NCI-H1436 (cell line): Measurements from ENCODE around the gene AP4M1.

Experiments used
- DNase-seq: peaks from one replicate; lab custom pipeline; 2025; lab: John Stamatoyannopoulos, UW

AP4M1 gene, protein sequence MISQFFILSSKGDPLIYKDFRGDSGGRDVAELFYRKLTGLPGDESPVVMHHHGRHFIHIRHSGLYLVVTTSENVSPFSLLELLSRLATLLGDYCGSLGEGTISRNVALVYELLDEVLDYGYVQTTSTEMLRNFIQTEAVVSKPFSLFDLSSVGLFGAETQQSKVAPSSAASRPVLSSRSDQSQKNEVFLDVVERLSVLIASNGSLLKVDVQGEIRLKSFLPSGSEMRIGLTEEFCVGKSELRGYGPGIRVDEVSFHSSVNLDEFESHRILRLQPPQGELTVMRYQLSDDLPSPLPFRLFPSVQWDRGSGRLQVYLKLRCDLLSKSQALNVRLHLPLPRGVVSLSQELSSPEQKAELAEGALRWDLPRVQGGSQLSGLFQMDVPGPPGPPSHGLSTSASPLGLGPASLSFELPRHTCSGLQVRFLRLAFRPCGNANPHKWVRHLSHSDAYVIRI

DNA sequence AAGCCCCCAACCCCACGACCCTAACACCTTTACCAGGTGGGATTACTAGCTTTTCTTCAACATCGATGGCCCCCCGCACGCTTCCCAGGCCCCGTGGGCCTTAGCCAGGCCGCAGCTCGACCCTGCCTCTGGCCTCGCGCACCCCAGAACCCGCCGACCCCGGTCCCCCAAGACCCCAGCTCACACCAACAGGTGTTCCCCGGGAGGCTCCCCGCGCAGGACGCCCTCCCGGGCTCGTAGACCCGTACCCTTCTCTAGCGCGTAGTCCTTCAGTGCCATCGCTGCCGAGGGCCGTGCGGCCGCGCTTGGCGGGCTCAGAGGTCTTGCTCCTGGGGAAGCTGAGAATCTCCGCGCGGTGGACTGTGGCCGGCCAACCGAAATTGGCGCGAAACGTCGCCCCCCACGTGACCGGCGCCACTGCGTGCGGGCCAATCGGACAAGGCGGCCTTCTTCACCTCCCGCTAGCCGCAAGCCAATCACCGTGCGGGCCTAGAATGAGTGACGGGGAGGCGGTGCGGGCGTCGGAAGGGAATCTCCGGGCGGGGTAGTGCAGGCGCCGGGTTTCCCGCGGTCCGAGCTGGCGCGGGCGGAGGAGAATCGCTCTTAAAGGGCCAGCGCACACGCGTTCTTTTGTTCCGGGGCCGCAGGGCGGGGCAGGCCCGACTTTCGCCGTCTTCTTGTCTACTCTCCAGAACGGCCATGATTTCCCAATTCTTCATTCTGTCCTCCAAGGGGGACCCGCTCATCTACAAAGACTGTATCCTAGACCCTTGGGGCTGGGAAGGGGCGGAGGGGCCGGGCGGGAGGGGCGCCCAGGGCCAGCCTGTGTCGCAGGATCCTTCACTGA lies at the start of gene AP4M1, which contains the start of gene MCM7:
Gene AP4M1 (plus strand): TSS at position 628 of the 847 bp plus-strand sequence. CDS start 72 bp downstream, at position 700.
Gene MCM7 (minus strand): TSS at position 382 of the 847 bp plus-strand sequence. CDS start 103 bp downstream, at position 279.
- DNase-seq = peak; percentile 98

DNA sequence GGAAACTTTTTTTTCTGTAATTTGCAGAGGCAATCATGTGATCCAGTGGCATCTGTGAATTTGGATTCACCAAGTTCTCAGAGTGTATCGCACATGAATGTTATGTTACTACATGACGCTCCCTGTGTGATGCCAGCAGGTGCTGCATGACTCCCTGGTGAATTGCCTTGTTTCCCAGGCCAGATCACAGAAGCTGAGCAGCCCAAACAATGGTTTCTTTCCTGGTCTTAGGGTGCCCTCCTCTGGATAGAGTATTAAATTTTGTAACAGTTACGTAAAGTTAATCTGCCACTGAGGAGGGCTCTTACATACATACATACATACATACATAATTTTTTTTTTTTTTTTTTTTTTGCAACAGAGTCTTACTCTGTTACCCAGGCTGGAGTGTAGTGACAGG lies 48.2 kb upstream of the AP4M1 start:
- peak; percentile 84 for DNase-seq

DNA sequence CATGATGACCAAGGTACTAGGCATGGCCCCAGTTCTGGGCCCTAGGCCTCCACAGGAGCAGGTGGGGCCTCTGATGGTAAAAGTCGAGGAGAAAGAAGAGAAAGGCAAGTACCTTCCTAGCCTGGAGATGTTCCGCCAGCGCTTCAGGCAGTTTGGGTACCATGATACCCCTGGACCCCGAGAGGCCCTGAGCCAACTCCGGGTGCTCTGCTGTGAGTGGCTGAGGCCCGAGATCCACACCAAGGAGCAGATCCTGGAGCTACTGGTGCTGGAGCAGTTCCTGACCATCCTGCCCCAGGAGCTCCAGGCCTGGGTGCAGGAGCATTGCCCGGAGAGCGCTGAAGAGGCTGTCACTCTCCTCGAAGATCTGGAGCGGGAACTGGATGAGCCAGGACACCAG lies 44.4 kb upstream of the AP4M1 start:
- no peak for DNase-seq

DNA sequence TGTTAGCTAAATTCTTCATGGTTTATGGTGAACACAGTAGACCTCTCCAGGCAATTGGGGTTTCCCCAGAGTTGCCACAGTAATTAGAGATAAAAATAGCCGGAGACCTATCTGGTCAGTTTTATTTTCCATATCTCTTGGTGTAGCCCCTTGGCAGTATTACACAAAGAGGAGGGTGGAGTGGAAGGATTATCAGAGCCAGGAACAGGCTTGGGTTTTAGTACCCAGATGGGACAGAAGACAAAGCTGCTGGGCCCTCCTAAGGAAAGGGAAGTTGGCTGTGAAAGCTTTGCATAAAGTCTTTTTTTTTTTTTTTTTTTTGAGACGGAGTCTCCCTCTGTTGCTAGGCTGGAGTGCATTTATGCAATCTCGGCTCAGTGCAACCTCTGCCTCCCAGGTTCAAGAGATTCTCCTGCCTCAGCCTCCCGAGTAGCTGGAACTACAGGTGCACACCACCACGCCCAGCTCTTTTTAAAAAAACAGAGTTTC lies 42.1 kb upstream of the AP4M1 start:
- no peak for DNase-seq

DNA sequence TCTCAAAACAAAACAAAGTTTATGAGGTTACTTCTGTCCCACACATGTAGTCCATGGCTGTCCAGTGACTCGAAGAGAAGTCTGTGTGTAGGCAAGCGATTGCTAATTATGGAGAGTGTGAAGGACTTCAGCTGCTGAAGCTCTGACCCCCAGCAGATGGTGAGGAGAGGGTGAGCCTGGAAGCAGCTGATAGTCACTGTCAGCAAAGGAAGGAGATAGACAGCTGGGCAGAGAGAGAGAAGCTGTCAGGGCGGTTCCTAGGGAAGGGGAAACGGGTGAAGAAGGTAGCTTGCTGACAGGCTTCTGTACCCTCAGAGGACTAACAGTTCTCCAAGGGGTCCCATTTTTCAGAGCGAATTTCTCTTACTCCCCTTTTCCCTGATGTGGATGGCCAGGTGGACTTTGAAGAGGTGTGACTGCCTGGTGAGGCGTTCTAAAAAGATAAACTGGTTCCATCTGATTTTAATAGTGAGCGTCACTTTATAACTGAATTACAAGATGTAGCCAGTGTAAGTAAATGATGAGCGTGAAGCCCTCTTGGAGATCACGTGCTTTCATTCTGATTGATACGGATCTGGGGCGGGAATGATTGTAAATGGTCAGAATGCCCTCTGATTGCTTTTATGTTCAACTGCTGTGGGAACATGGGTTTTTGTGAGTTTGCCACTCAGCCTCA lies 39.8 kb upstream of the AP4M1 start:
- DNase-seq = no peak

DNA sequence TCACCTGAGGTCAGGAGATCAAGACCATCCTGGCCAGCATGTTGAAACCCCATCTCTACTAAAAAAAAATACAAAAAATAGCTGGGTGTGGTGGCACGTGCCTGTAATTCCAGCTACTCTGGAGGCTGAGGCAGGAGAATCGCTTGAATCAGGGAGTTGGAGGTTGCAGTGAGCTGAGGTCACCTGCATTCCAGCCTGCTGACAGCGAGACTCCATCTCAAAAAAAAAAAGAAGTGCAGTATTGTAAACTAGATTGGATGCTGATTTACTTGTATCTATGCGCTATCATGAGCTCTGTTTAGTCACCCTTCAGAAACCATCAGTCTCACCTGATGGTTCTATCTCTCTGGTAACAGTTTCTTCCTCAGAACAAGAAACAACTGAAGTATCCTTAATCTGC lies 38.1 kb upstream of the AP4M1 start:
- no peak for DNase-seq

DNA sequence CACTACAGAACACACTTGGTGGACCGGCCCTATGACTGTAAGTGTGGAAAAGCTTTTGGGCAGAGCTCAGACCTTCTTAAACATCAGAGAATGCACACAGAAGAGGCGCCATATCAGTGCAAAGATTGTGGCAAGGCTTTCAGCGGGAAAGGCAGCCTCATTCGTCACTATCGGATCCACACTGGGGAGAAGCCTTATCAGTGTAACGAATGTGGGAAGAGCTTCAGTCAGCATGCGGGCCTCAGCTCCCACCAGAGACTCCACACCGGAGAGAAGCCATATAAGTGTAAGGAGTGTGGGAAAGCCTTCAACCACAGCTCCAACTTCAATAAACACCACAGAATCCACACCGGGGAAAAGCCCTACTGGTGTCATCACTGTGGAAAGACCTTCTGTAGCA lies 37.3 kb upstream of the AP4M1 start:
- no peak for DNase-seq

DNA sequence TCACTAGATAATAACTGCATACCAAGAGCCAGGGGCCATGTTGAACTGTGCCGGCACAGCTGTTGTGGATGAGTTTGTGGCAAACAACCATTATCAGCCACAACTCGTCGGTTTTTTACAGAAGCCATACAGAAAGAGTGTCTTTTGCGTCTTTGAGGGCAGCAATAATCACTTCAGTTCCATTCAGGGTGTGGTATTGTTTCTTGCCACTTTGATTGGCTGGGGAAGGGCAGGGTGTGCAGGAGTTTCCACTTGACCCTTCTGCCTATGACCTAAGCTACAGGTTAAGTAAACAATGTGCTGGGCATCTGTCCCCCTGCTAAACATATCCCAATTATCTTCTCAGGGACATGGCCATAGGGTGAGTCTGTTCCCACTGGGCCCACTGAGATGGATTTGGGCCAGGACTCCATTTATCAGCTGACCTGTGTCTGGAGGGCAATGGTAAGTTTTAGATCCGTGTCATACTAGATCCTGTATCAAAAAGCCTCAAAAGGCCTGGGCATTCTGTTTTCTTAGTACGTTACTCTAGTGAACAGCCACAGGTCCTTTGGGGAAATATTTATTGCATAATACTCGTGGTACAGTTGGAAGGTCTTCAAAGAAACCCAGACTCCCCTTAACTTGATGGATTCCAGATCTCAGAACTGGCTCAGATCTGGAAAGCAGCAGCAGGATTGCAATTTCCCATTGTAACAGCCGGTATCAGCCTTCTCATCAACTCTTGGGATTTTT lies 35.8 kb upstream of the AP4M1 start:
- DNase-seq = no peak

DNA sequence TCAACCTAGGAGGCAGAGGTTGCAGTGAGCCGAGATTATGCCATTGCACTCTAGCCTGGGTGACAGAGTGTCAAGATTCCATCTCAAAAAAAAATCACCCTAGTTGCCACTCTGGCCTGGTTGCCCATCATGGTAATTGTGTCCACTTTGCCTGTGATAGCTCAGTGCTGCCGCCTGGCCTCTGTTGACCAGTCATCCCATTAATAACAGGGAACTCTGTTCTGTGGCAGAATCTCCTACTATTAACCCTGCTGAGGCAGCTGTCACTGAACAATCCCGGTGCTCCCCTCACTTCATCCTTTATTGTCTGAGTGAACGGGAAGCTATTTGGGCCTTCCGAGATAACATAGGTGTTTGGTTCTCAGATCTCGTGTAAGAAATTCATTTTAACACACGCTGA lies 34.5 kb upstream of the AP4M1 start:
- DNase-seq = no peak

DNA sequence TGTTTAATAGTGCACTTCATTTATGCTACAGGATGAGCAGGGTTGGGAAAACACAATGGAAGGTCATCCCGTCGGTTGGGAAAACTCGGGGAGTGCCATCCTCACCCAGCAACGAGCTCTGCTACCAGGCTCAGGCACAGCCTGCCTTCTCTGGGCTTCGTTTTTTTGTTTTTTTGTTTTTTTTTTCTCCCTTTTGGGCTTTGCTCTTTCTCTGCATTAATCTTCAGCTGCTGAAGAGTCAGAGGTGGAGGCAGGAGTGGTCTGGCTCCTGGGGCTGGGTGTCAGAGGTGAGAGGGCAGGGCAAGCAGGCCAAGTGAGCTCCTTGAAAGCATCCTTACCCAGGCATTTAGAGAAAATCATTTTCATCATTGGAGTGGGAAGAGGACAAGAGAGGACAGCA lies 31.5 kb upstream of the AP4M1 start:
- DNase-seq = no peak

DNA sequence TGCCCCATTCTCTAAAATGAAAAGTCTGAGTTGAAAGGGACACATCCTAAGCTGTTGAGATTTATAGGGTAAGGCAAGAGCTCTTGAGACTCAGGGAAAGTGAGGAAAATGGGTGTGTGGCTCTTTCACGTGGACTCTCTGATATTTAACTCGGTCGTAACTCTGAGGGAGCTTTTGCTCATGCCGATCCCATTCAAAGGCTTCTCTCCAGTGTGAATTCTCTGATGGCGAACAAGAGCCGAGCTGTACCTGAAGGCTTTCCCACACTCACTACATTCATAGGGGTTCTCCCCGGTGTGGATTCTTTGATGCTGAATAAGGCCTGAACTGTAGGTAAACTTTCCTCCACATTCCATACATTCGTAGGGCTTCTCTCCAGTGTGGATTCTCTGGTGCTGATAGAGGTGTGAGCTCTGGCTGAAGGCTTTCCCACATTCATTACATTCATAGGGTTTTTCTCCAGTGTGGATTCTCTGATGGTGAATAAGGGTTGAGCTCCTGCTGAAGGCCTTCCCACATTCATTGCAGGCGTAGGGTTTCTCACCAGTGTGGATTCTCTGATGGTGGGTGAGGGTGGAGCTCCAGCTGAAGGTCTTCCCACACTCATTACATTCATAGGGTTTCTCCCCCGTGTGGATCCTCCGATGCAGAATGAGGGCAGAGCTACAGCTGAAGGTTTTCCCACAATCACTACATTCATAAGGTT lies 30.3 kb upstream of the AP4M1 start:
- no peak for DNase-seq

DNA sequence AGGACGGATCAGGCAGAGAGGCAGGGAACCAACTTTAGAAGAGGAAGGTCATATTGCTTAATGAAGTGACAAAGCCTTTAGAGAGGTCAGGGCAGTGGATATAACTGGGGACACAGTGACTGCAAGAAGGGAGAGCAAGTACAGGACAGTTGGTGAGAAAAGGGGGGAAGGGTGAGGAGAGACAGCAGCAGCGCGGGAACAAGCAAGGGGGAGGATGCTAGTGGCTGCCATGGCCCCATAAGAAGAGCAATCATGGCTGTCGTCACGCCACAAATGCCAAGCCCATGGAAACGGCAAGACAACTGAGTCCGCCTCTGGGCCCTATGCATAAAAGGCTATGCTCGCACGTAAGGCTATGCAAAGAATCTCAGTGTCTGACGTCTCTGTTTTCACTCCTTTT lies 29.0 kb upstream of the AP4M1 start:
- no peak for DNase-seq

DNA sequence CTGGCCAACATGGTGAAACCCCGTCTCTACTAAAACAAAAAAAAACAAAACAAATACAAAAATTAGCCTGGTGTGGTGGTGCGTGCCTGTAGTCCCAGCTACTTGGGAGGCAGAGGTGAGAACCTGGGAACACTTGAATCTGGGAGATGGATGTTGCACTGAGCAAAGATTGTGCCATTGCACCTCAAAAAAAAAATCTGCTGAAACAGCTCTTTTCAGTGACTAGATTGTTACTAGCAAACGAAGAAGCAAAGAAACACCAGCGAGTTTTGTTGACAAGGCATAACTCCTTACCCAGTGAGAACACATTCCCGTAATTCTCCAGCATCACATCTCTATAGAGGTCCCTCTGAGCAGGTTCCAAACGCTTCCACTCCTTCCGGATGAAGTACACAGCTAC lies 26.6 kb upstream of the AP4M1 start:
- no peak for DNase-seq

DNA sequence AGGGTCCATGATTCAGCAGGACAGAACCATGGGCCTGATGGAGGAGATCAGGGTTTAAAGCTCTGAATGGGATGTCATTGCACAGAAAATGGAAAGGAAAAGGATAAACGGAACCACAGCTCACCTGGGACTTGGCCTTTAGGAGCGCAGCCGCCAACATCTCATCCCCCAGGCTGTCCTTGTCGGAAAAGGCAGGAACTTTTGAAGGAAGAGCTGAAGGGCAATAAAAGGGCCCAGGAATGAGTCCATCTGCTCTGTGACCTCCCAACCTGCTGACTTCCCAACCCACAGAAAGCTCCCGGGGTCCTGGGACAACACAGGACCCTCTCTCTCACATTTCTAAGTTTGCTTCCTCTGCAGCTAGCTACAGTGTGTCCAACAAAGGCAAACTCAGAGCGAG lies 26.0 kb upstream of the AP4M1 start:
- no peak for DNase-seq

DNA sequence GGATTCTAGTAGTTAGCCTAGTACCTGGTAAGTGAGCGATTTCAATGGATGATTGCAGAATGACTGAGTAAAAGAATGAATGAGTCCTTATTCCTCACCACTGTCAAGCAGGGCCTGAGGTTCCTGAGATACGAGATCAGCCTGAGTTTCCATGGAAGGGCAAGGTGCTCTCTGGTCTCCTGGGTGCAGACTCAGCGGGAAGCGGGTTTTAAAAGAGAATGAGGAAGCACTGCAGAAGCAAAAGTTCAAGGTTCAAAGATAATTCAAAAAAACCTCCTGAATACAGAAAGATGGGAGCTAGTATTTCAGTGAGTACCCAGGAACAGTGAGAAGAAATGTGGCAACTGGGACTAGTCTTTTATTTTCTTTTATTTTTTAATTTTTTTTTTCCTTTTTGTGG lies 24.2 kb upstream of the AP4M1 start:
- no peak for DNase-seq

DNA sequence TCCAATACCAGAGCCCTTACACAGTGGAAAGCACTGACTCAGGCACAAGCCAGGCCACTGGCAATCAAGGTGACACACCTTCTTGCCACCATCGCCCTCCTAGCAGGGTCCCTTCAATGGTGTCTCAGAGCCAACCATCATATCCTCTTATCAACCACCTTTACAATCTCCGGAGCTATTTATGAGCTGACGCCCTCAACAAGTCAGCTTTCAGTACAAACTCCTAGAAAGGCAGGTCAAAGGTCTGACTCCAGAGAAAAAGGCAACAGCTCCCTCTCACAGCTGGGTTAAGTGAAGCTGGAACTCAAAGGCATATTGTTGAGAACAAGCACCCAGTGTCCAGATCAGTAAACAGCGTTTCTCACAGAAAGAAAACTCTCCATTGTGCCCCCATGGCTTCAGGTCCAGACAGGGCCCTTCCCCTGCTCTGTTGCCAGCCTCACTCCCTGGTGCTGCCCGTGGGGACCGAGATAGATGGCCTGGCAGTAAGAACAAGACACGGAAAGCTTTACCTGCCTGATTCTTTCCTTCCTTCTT lies 22.4 kb upstream of the AP4M1 start:
- no peak for DNase-seq

DNA sequence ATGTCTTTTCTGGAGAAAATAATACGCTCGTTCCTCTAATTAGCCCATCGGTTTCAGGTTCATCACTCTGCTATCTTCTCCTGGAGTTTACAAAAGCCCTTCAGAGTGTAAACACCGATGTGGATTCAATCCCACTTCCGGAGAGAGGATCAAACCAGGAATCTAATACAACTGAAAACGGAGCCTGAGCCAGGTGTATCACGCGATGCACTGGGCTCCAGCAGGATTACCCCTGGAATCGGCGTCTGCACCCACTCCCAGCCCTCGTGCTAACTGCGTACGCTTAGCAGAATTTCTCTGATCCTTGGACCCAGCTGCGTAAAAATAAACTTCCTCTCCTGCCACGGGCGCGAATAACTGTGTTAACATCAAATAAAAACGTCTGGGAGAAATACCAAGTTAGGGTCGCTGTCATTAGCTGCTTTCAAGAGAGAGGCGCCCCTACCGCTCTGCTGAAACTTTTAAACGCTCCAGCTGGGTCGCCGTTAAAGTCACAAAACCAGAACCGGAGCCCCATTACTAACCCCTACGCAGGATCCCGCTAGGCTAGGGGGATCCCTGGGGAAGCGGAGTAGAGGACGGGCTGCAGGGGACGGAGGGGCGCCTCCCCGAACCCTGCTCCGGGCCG lies 20.4 kb upstream of the AP4M1 start:
- DNase-seq = no peak

DNA sequence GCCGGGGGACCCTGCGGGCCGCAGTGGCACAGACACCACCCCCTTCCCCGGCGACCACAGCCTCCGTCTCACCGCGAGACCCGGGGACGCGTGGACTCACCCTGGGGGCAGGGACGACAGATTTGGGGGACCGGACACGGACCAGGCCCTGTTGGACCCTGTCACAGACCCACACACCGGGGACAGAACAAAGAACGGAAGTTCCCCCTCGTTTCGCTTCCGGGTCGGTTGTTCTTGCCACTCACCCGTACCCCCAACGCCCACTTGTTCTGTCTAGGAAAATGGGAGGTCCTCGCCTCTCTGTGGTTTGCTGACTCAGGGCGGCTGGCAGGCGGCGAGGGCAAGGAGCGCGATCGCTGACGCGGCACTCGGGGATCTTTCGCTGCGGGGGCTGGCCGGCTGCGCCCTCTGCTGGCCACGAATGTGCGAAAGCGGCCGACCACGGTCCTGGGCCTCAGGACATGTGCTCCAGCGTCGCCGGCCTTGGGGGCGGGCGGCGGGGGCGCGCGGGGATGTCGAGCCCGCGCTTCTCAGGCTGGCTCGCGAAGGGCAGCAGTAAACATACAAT lies 19.8 kb upstream of the AP4M1 start, which contains the start of gene ZNF3:
Gene ZNF3 (minus strand): TSS at position 189 of the 568 bp plus-strand sequence. CDS start 4,366 bp downstream, outside the sequence.
- peak; percentile 98 for DNase-seq

DNA sequence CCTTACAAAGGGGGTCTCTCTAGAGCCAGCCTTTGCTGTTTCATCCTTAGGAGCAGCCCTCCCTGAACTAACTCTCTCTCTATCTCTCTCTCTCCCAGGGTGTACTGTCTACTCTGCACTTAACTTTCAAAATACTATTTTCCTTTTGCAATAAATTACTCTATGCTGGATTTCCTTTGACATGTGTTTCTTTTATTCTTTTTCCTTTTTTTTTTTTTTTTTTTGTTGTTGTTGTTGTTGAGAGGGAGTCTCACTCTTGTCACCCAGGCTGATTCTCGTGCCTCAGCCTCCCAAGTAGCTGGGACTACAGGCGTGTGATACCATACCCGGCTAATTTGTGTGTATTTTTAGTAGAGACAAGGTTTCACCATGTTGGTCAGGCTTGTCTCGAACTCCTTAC lies 18.5 kb upstream of the AP4M1 start:
- DNase-seq = no peak

DNA sequence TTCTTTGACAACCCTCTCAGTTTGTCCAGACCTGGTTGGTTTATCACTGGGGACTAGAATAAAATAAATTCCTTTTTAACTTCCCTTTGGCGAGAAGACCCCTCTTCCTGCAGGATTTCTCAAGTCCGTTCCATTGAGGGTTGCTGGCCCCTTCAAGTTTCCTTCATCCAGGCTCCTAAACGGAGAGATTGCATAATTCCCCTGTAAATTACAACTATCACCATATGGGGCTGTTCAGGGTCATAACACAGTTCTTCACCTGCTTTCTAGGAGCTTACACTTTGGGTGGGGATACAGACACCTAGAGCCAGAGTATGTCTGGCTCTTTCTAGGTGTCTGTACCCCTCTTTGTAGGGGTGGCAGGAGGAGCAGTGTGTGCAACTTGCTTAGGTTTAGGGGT lies 15.9 kb upstream of the AP4M1 start:
- no peak for DNase-seq
